HG02840 (cell line): ENCODE results near the gene CCDC87.
"Not testable (repeated sequence)": the region's sequence is repeated elsewhere in the genome, so short reads cannot be mapped to it uniquely, and the experiment has no call there.

ENCODE experiments used
- ATAC-seq: cut with Tn5 transposase; IDR thresholded peaks from one replicate; pipeline ENCODE4 v1.9.1; 2021; ENCODE audit warnings: mild to moderate bottlenecking, moderate library complexity, moderate number of reproducible peaks; ENCODE audit not compliant: unreplicated experiment, low FRiP score

Gene CCDC87

DNA sequence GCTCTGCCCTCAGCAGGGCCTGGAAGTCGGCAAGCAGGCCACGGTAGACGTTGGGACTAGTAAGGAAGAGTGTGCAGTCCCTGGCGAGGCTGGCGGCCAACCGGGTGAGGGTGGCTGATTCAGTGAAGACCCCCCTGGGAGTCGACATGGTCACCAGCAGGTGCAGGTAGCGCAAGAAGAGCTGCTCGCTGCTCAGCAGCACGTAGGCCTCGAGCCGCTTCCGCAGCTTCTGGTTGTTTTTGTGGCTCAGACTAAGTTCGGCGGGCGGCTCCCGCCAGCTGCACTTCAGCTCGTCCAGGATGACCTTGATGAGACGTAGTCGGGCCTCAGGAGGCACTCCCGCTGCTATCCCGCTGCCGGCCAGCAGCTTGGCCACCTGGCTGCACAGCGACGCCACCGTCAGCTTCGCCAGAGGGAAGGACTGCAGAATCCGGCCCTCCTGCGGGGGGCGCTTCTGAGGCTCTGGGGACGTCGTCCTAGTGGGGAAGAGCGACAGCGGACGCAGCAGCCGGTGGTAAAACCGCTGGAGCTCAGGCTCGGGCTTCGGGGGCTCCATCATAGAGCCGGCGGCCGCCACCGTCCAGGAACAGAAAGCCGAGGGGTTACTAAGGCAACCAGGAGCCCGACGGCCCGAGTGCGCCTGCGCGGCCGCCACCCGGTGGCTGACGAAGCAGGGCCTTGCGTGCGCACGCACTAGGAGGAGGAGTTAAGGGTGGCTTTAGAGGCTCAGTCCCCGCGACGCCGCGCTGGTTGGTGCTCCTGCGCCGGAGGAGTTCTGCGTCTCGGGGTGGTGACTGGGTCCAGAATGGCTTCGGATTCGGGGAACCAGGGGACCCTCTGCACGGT lies at the start of gene CCDC87, which contains the start of gene CCS:
Gene CCDC87 (minus strand): TSS at position 607 of the 846 bp plus-strand sequence. CDS start 48 bp downstream, at position 559.
Gene CCS (plus strand): TSS at position 729 of the 846 bp plus-strand sequence. CDS start 77 bp downstream, at position 806.
- ATAC-seq = peak; percentile 84

GRCh38 chr11:66641834-66642233 lies 49.0 kb upstream of the CCDC87 start:
- ATAC-seq = no peak

- not testable (repeated sequence) for ATAC-seq
Observed at GRCh38 chr11:66639814-66640340, 47.0 kb upstream of the CCDC87 start.

DNA sequence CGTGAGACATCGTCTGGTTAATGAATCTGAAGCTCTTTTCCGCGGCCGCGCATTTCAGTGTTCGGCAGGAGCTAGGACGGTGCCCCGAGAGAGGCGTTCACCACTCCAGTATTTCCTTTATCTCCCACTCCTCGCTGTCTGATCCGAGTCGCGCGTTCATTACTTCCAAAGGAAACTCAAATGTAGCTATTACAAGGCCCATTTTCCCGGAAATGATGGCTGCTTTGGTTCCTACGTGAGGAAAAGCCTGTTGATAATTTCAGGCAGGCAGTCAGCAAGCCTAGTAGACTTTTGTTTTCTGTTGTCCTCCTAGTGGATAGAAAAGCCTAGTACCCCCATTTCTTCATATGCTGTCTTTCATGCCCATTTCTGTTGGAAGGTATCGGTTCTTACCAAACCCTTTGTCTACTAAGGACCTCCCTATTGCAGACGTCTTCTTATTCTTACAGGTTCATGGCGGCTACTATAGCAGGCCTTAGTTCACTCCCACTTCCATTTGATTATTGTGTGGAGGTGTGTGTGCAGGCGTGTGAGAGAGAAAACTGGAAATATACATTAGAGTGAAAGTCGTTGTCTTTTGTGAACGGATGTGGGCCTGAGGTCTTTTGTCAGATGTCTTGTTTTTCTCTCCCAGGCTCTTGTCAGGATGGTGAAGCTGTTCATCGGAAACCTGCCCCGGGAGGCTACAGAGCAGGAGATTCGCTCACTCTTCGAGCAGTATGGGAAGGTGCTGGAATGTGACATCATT lies 46.4 kb upstream of the CCDC87 start:
- no peak for ATAC-seq

GRCh38 chr11:66638177-66639065 lies 45.6 kb upstream of the CCDC87 start, which contains the start of gene RBM4:
Gene RBM4 (plus strand): TSS chr11:66638703. CDS start chr11:66639712, 1,009 bp downstream.
- ATAC-seq = peak; percentile 95

GRCh38 chr11:66637557-66638176 lies 44.8 kb upstream of the CCDC87 start:
- no peak for ATAC-seq

DNA sequence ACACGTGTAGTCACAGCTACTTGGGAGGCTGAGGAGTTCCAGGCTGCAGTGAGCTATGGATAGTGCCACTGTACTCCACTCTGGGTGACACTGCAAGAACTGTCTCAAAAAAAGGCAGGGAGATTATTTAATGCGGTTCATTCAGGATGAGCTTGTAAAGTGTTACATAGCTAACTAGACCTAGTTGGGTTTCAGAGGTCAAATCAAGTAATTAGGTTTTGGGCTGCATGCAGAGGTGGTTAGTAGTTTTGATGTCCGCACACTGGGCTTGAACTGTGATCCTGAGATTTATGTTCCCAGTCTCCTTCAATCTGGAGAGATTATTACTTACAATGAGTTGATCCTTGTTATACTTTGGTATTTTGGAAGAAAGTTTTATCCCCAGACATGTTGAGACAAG lies 43.5 kb upstream of the CCDC87 start:
- ATAC-seq = no peak

- ATAC-seq = no peak
Observed at GRCh38 chr11:66632952-66633351, 40.1 kb upstream of the CCDC87 start.

- ATAC-seq = no peak
Observed at GRCh38 chr11:66631883-66632282, 39.0 kb upstream of the CCDC87 start.

GRCh38 chr11:66629356-66629755 lies 36.5 kb upstream of the CCDC87 start:
- ATAC-seq = no peak

DNA sequence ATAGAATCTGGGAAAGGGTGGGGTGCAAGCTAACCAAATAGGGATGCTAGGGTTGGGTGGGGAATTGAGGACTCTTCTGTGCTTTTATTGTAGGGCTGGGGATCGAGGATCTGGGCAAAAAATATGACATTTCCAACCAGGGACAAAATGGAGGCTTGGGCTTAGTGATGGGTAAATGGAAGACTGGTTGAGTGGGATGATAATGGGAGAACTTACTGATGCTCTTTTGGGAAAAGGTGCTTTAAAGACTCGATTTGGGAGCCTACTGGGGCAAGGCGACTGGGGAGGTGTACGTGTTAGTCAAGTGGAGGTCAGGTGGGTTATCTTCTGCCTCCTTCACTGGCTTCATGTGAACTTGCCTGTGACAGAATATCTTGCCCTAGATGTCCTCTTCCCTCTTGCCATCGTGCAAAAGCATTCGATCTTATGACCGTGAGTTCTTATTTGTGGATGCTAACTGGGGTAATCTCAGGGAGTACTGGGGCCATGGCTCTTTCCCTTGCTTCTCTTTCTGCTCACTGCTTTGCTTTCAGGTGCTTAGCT lies 35.3 kb upstream of the CCDC87 start:
- ATAC-seq = no peak

DNA sequence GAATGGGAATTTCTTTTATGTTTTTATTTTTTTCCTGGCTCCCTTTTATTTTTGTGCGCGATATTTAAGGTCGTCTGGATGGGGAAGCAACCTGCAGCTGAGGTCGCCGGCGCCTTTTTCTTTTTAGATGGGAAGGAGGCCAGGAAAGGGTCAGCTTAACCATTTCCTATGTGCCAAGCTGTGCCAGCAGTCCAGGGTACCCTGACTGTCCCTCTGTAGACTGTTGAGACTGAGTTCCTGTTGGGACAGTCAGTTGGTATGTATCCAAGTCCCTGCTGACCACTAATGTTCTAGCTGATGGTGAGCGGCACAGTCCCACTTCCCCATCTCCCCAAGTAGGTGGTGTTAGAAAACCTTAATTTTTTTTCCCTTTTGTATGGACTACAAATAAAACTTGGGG lies 34.1 kb upstream of the CCDC87 start:
- ATAC-seq = no peak

DNA sequence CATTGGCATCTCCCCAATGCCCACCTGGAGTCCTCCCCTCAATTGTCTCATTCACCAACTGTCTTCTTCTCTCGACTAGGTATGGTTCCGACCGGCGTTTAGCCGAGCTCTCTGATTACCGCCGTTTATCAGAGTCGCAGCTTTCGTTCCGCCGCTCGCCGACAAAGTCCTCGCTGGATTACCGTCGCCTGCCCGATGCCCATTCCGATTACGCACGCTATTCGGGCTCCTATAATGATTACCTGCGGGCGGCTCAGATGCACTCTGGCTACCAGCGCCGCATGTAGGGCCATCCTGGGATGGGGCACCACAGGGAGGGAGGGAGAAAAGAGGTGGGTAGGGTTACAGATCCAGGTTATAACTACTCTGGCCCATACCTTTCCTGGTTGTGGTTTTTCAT lies 33.5 kb upstream of the CCDC87 start:
- no peak for ATAC-seq

- no peak for ATAC-seq
Observed at GRCh38 chr11:66625752-66626149, 32.9 kb upstream of the CCDC87 start.

- no peak for ATAC-seq
Observed at GRCh38 chr11:66625041-66625751, 32.3 kb upstream of the CCDC87 start.

DNA sequence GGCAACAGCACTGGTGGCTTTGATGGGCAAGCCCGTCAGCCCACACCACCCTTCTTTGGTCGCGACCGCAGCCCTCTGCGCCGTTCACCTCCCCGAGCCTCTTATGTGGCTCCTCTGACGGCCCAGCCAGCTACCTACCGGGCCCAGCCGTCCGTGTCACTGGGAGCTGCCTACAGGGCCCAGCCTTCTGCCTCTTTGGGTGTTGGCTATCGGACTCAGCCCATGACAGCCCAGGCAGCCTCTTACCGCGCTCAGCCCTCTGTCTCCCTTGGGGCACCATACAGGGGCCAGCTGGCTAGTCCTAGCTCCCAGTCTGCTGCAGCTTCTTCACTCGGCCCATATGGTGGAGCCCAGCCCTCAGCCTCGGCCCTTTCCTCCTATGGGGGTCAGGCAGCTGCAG lies 31.6 kb upstream of the CCDC87 start:
- no peak for ATAC-seq

DNA sequence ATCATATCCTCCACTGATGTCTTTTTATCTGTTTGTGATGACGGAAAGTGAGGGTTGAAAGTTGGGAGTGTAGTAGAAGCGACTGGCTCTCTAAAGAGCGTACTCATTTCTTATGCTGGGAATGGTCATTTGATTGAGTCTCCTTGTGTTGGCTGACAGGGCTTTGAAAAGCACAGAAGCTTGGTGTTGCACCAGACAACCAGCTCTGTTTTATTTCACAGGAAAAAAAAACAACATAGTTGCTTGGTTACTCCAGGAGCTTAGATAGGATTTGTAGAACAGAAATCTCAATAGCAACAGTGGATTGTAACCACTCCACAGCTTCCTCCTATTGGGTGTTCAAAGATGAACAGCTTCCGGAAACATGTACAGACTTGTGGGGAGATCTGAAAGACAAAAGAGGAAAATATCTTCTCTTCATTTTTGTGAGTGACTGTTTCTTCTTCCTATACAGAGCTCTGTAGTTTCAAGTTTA lies 26.3 kb upstream of the CCDC87 start:
- no peak for ATAC-seq

GRCh38 chr11:66617155-66617834 lies 24.4 kb upstream of the CCDC87 start:
- no peak for ATAC-seq
